GM12892 (cell line): ENCODE results near the gene SLC25A13.

Experiments used
- POLR2A ChIP-seq: IDR thresholded peaks from 2 replicates; pipeline ENCODE4 v1.6.1; 2011; ENCODE audit warnings: low read depth, low read length, control low read depth
- TAF1 ChIP-seq: IDR thresholded peaks from 2 replicates; pipeline ENCODE4 v1.6.1; 2011; ENCODE audit warnings: low read depth, mild to moderate bottlenecking, control low read depth, low read length, borderline replicate concordance

DNA sequence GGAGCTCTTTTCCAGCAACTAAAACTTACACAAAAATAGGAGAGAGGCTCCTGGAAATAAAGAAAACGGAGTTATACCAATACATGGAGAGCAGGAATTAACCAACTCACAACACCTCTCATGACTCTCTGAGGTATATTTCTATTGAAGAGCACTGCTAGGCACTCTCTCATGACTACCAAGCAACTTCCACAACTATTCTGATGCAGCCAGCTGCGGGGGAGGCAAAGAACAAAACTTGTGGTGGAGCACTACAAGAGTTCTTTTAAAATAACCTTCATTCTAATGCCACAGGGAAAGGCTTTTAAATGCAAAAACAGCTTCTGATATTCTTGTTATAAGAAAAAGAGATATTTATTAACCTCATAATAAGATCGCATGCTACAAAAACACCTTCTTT lies 140.7 kb downstream of the SLC25A13 start:
- no peak for TF ChIP-seq TAF1
- TF ChIP-seq POLR2A, result no peak
